ENCODE measurements around the gene ZDHHC5.

DNA sequence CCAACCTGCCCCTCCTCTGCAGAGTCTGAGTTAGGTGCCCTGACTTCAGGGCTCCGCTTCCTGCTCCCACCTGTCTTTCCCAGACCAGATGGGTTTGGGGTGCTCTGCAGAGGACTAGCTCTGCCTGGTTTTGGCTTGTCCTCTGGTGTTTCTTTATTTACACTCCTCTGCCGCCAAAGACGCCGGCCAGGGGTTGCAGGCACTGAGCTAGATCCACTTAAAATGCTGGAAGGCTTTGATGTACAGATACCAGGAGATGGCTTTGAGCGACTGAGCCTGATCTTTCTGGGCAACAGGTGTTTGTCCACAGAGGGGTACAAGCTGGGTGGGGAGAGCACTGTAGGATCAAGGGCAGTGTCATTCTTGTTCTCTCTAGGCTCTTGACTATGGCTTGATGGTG lies 77.3 kb downstream of the ZDHHC5 start:
- TF ChIP-seq, protein P1, sequence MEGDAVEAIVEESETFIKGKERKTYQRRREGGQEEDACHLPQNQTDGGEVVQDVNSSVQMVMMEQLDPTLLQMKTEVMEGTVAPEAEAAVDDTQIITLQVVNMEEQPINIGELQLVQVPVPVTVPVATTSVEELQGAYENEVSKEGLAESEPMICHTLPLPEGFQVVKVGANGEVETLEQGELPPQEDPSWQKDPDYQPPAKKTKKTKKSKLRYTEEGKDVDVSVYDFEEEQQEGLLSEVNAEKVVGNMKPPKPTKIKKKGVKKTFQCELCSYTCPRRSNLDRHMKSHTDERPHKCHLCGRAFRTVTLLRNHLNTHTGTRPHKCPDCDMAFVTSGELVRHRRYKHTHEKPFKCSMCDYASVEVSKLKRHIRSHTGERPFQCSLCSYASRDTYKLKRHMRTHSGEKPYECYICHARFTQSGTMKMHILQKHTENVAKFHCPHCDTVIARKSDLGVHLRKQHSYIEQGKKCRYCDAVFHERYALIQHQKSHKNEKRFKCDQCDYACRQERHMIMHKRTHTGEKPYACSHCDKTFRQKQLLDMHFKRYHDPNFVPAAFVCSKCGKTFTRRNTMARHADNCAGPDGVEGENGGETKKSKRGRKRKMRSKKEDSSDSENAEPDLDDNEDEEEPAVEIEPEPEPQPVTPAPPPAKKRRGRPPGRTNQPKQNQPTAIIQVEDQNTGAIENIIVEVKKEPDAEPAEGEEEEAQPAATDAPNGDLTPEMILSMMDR (IDR thresholded peaks at IDR 0.05; ENCODE audit: low read length): no peak
- no peak for TF ChIP-seq EZH2 (IDR thresholded peaks at IDR 0.05; ENCODE audit: borderline replicate concordance, low read length)
